Keratinocyte (primary cell): ENCODE measurements around the gene GTF2IRD1.

Source experiments
- CTCF ChIP-seq, 3 experiments: IDR thresholded peaks in 1 of 3; conservative IDR thresholded peaks in 1 of 3; optimal IDR thresholded peaks in 1 of 3; 2 replicates in 2 of 3; 3 replicates in 1 of 3; pipeline versions ENCODE3 to v1.5.1; 2011; ENCODE audit warnings: low read length in 3 of 3, mild to moderate bottlenecking in 3 of 3, moderate library complexity in 2 of 3, control low read depth in 1 of 3, inconsistent platforms in 1 of 3; ENCODE audit not compliant: insufficient read depth in 2 of 3; ENCODE audit errors: extremely low read depth in 1 of 3
- EZH2 ChIP-seq: IDR thresholded peaks from one replicate; pipeline ENCODE4 v1.6.1; 2012; ENCODE audit warnings: inconsistent platforms, mild to moderate bottlenecking, low read length, moderate library complexity

DNA sequence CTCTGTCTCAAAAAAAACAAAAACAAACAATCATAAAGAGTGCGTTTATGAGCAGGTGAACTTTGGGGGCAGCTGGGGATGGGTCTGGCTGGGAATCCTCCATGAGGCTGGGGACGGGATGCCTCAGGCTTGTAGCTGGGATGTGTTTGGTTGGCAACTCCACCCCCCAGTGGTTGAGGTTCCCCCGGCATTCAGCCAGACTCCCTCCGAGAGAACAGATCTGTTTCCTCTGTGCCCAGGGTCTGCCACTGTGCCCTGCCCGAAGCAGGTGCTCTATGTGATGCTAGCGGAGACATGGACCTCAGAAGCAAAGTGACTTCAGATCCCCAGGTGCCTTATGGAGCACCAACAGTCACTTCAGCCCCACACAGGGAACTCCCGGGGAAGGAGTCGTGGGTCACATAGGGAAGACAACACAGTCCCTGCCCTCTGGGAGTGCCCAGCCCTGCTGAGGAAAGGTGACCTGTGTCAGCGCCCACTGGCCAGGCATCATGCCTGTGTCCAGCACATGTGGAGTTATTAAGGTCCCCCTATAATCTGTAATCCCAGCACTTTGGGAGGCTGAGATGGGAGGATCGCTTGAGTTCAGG is 29.3 kb upstream of the GTF2IRD1 start:
- TF ChIP-seq CTCF (optimal IDR thresholded peaks at IDR 0.05 in 1 of 3, IDR thresholded peaks at IDR 0.05 in 1 of 3, conservative IDR thresholded peaks at IDR 0.05 in 1 of 3; ENCODE audit: extremely low read depth in 1 of 3, insufficient read depth in 2 of 3, low read length in 3 of 3) (no peak), EZH2 (no peak)
